Cardiac muscle cell (in vitro differentiated cells and primary cell): Measurements from ENCODE around the gene SLC13A5. TPM values are rescaled to one million over a fixed set of nuclear protein-coding genes. Genes with fewer than 3 reads are reported as not detected.
A peak's percentile ranks its signal among the peaks of the same experiment; 100 is the strongest.

Experiments used
- DNase-seq, 2 donors: peaks; one replicate each; pipeline versions ENCODE4 v3.0.0 to v3.0.0-alpha.2; 2010 to 2017; ENCODE audit warnings: low read depth in 1 of 2, low spot score in 1 of 2
- H3K27ac ChIP-seq: fragments of 200-600 bp; sonication (generic); 2 replicates; pipeline ENCODE4 v1.5.1; 2016
- H3K27me3 ChIP-seq: fragments of 200-600 bp; sonication (generic); 2 replicates; pipeline ENCODE4 v1.6.0; 2016; ENCODE audit warnings: control low read depth
- H3K36me3 ChIP-seq: fragments of 200-600 bp; sonication (generic); 2 replicates; pipeline ENCODE4 v1.5.1; 2016; ENCODE audit warnings: control low read depth
- H3K4me1 ChIP-seq: fragments of 200-600 bp; sonication (generic); 2 replicates; pipeline ENCODE4 v1.8.1; 2017; ENCODE audit warnings: low read depth, mild to moderate bottlenecking, mixed run types
- H3K4me3 ChIP-seq: fragments of 200-600 bp; sonication (generic); 2 replicates; pipeline ENCODE4 v1.5.1; 2016; ENCODE audit warnings: mild to moderate bottlenecking
- H3K9me3 ChIP-seq: fragments of 200-600 bp; sonication (generic); 2 replicates; pipeline ENCODE4 v1.5.1; 2017; ENCODE audit warnings: low read depth, mild to moderate bottlenecking, control low read depth
- polyA plus RNA-seq: library from polyadenylated mRNA; unstranded; fragments of >200 nt; fragmentation: Nextera tagmentation; extraction: Ambion mirVana; gene quantifications from 2 replicates; pipeline ENCODE4 v1.2.1, GENCODE V29; 2016
- total RNA-seq: library from RNA; depleted of rRNA; stranded (reverse); fragments of >200 nt; gene quantifications from 2 replicates; pipeline ENCODE4 v1.2.3, GENCODE V29; 2016
- TF ChIP-seq, protein P1 (sequence below): IDR thresholded peaks from 2 replicates; pipeline ENCODE4 v1.5.1; 2012; ENCODE audit warnings: low read depth, mild to moderate bottlenecking, low read length

Gene SLC13A5
- total and polyA plus RNA-seq, 2 experiments from 2014 or later, result 0.15 to 0.18 TPM

GRCh38 chr17:6651354-6651918, 61.7 kb downstream of the SLC13A5 start, which contains the start of the genes C17orf100 and MED31:
Gene C17orf100 (plus strand): TSS chr17:6651762. CDS start chr17:6651914, 152 bp downstream.
Gene MED31 (minus strand): TSS chr17:6651605. CDS start chr17:6651528, 77 bp downstream.
- peaks cover 31% of the 10 kb centered on the region for H3K4me1 ChIP-seq
- TF ChIP-seq, protein P1, sequence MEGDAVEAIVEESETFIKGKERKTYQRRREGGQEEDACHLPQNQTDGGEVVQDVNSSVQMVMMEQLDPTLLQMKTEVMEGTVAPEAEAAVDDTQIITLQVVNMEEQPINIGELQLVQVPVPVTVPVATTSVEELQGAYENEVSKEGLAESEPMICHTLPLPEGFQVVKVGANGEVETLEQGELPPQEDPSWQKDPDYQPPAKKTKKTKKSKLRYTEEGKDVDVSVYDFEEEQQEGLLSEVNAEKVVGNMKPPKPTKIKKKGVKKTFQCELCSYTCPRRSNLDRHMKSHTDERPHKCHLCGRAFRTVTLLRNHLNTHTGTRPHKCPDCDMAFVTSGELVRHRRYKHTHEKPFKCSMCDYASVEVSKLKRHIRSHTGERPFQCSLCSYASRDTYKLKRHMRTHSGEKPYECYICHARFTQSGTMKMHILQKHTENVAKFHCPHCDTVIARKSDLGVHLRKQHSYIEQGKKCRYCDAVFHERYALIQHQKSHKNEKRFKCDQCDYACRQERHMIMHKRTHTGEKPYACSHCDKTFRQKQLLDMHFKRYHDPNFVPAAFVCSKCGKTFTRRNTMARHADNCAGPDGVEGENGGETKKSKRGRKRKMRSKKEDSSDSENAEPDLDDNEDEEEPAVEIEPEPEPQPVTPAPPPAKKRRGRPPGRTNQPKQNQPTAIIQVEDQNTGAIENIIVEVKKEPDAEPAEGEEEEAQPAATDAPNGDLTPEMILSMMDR, result no peak
- H3K4me3 ChIP-seq, result peak within 1 kb of the TSS; percentile 80
- peaks cover 34% of the 10 kb centered on the region for H3K27me3 ChIP-seq
- H3K36me3 ChIP-seq, result no peaks in the 10 kb centered on the region
- DNase-seq, result peak; percentile 95 to 96
- peak within 1 kb of the TSS; percentile 92 for H3K27ac ChIP-seq
- no peaks in the 10 kb centered on the region for H3K9me3 ChIP-seq

GRCh38 chr17:6648181-6648580, 65.0 kb downstream of the SLC13A5 start:
- H3K36me3 ChIP-seq, result peaks cover 10% of the 10 kb centered on the region
- no peak overlapping the region for H3K4me3 ChIP-seq
- TF ChIP-seq, protein P1, result peak; percentile 9
- peaks cover 7% of the 10 kb centered on the region for H3K27me3 ChIP-seq
- H3K4me1 ChIP-seq, result peaks cover 26% of the 10 kb centered on the region
- peak overlapping the region; percentile 90 for H3K27ac ChIP-seq
- DNase-seq, result no peak
- H3K9me3 ChIP-seq, result no peaks in the 10 kb centered on the region

- peaks cover 24% of the 10 kb centered on the region for H3K4me1 ChIP-seq
- no peak overlapping the region for H3K27ac ChIP-seq
- H3K36me3 ChIP-seq, result peaks cover 16% of the 10 kb centered on the region
- DNase-seq, result peak in 1 of 2 donors; percentile 66
- H3K4me3 ChIP-seq, result no peak overlapping the region
- TF ChIP-seq, protein P1, result no peak
- no peaks in the 10 kb centered on the region for H3K27me3 ChIP-seq
- no peaks in the 10 kb centered on the region for H3K9me3 ChIP-seq
These were observed 69.6 kb downstream of the SLC13A5 start for GRCh38 chr17:6643451-6644125.

DNA sequence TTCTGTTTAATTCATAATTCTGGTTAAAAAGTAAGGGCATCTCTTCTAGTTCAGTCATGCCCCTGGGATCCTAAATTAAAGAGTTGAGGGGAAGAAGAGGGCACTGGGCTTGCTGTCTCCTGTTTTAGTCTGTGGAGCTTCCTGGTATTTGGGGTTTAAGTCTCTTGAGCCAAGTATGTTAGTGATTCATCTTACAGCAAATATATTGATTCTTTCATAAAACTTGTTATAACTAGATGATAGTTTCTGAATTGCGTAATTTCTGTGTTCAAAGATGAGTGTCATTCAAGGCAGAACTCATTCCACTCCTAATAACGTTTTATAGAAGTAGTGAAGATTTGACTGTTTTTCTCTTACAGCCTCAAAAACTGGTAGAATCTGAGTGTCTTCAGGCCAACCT, 70.6 kb downstream of the SLC13A5 start:
- TF ChIP-seq, protein P1, result no peak
- DNase-seq, result no peak
- H3K4me3 ChIP-seq, result no peak overlapping the region
- H3K27me3 ChIP-seq, result no peaks in the 10 kb centered on the region
- H3K9me3 ChIP-seq, result no peaks in the 10 kb centered on the region
- H3K4me1 ChIP-seq, result peaks cover 18% of the 10 kb centered on the region
- H3K36me3 ChIP-seq, result peaks cover 16% of the 10 kb centered on the region
- no peak overlapping the region for H3K27ac ChIP-seq

GRCh38 chr17:6641247-6641863, 71.8 kb downstream of the SLC13A5 start:
- peaks cover 5% of the 10 kb centered on the region for H3K4me1 ChIP-seq
- H3K36me3 ChIP-seq, result peaks cover 16% of the 10 kb centered on the region
- peak in 1 of 2 donors; percentile 32 for DNase-seq
- H3K27me3 ChIP-seq, result no peaks in the 10 kb centered on the region
- H3K27ac ChIP-seq, result peak overlapping the region; percentile 78
- peak overlapping the region; percentile 53 for H3K4me3 ChIP-seq
- no peaks in the 10 kb centered on the region for H3K9me3 ChIP-seq
- TF ChIP-seq, protein P1, result no peak
